CD8-positive, alpha-beta memory T cell (primary cell): ENCODE measurements around the gene ADAMTS20. TPM values are rescaled to one million over a fixed set of nuclear protein-coding genes. Genes with fewer than 3 reads are reported as not detected.
"Not testable (repeated sequence)": the region's sequence is repeated elsewhere in the genome, so short reads cannot be mapped to it uniquely, and the experiment has no call there.

Experiments used
- CTCF ChIA-PET: fragments of 350-600 bp; sonication (Branson Sonifier 250); formaldehyde crosslinking; loops from one replicate; lab custom pipeline; 2021; ENCODE audit warnings: antibody characterized with exemption; lab: Charles Lee
- POLR2A ChIA-PET: fragments of 350-600 bp; sonication (Branson Sonifier 250); formaldehyde crosslinking; loops from one replicate; lab custom pipeline; 2021; ENCODE audit warnings: antibody characterized with exemption; lab: Charles Lee
- DNase-seq, 5 donors: peaks; one replicate each; pipeline versions ENCODE4 v3.0.0 to v3.0.0-alpha.2; 2020 to 2022; ENCODE audit warnings: mixed read lengths in 1 of 5
- H3K27ac ChIP-seq: one replicate; pipeline ENCODE4 v1.7.0; 2013; ENCODE audit warnings: low read depth, mild to moderate bottlenecking, low read length, moderate library complexity
- H3K27me3 ChIP-seq: 2 replicates; pipeline ENCODE4 v1.7.0; 2013; ENCODE audit warnings: low read length, mild to moderate bottlenecking; ENCODE audit not compliant: insufficient read depth, poor library complexity, severe bottlenecking
- H3K36me3 ChIP-seq: 2 replicates; pipeline ENCODE4 v1.7.0; 2013; ENCODE audit warnings: mild to moderate bottlenecking, low read length, moderate library complexity; ENCODE audit not compliant: insufficient read depth
- H3K4me1 ChIP-seq: 2 replicates; pipeline ENCODE4 v1.7.0; 2013; ENCODE audit warnings: mild to moderate bottlenecking, low read length, moderate library complexity; ENCODE audit not compliant: insufficient read depth
- H3K4me3 ChIP-seq: 2 replicates; pipeline ENCODE4 v1.7.0; 2013; ENCODE audit warnings: mild to moderate bottlenecking, low read length
- H3K9me3 ChIP-seq: 2 replicates; pipeline ENCODE4 v1.7.0; 2013; ENCODE audit warnings: mild to moderate bottlenecking, low read length
- H3K27ac Mint-ChIP-seq, 8 donors: one replicate each; pipeline ENCODE4 v1.8.0; 2020 to 2021; ENCODE audit warnings: mixed read lengths in 8 of 8, mild to moderate bottlenecking in 6 of 8, inconsistent platforms in 3 of 8, moderate library complexity in 3 of 8
- H3K27me3 Mint-ChIP-seq, 2 donors: one replicate each; pipeline ENCODE4 v1.8.0; 2020 to 2021; ENCODE audit warnings: mixed read lengths in 2 of 2, mild to moderate bottlenecking in 1 of 2, moderate library complexity in 1 of 2
- H3K36me3 Mint-ChIP-seq, 3 donors: one replicate each; pipeline ENCODE4 v1.8.0; 2020 to 2021; ENCODE audit warnings: mixed read lengths in 3 of 3, inconsistent platforms in 1 of 3, mild to moderate bottlenecking in 1 of 3
- H3K4me1 Mint-ChIP-seq, 3 donors: one replicate each; pipeline ENCODE4 v1.8.0; 2020 to 2021; ENCODE audit warnings: mixed read lengths in 3 of 3, inconsistent platforms in 1 of 3, mild to moderate bottlenecking in 1 of 3
- H3K4me3 Mint-ChIP-seq, 7 donors: one replicate each; pipeline ENCODE4 v1.8.0; 2020 to 2021; ENCODE audit warnings: mixed read lengths in 7 of 7, mild to moderate bottlenecking in 6 of 7, moderate library complexity in 4 of 7, inconsistent platforms in 2 of 7
- H3K9me3 Mint-ChIP-seq, 5 donors: one replicate each; pipeline ENCODE4 v1.8.0; 2020 to 2022; ENCODE audit warnings: mixed read lengths in 5 of 5, mild to moderate bottlenecking in 3 of 5, moderate library complexity in 2 of 5, inconsistent platforms in 1 of 5
- polyA plus RNA-seq: library from polyadenylated mRNA; unstranded; fragments of 300-500 nt; fragmentation: Illumina TruSeq; gene quantifications from one replicate; pipeline ENCODE4 v1.2.3, GENCODE V29; 2021
- total RNA-seq, 2 experiments: library from RNA; stranded (reverse); gene quantifications; one replicate each; pipeline ENCODE4 v1.2.3, GENCODE V29; 2021

The ADAMTS20 gene
- total and polyA plus RNA-seq, 3 experiments from 2014 or later, result not detected

- H3K9me3 ChIP-seq, result peaks cover 4% of the 10 kb centered on the region
- no peak for DNase-seq
- Mint-ChIP-seq H3K36me3 (no peaks in the 10 kb centered on the region), H3K27ac (no peak overlapping the region), H3K9me3 (peaks cover 4 to 23% (median 14%) of the 10 kb centered on the region in 5 donors), H3K4me3 (no peak overlapping the region), H3K4me1 (no peaks in the 10 kb centered on the region), H3K27me3 (no peaks in the 10 kb centered on the region)
- no peaks in the 10 kb centered on the region for H3K4me1 ChIP-seq
- H3K36me3 ChIP-seq, result no peaks in the 10 kb centered on the region
- H3K27me3 ChIP-seq, result no peaks in the 10 kb centered on the region
- ChIA-PET CTCF (no interaction called here), POLR2A (no interaction called here)
- no peak overlapping the region for H3K27ac ChIP-seq
- no peak overlapping the region for H3K4me3 ChIP-seq
Observed at GRCh38 chr12:43381879-43382278, 170.1 kb downstream of the ADAMTS20 start.

GRCh38 chr12:43378448-43378847 is 173.6 kb downstream of the ADAMTS20 start:
- ChIA-PET POLR2A (no interaction called here), CTCF (no interaction called here)
- H3K36me3 Mint-ChIP-seq, result no peaks in the 10 kb centered on the region
- H3K9me3 Mint-ChIP-seq, result peaks cover 2 to 18% (median 10%) of the 10 kb centered on the region in 5 donors
- H3K27me3 Mint-ChIP-seq, result no peaks in the 10 kb centered on the region
- H3K4me1 Mint-ChIP-seq, result no peaks in the 10 kb centered on the region
- no peak overlapping the region for H3K27ac Mint-ChIP-seq
- no peaks in the 10 kb centered on the region for H3K27me3 ChIP-seq
- H3K4me3 ChIP-seq, result no peak overlapping the region
- DNase-seq, result no peak
- H3K4me1 ChIP-seq, result no peaks in the 10 kb centered on the region
- no peak overlapping the region for H3K27ac ChIP-seq
- H3K4me3 Mint-ChIP-seq, result no peak overlapping the region
- peaks cover 4% of the 10 kb centered on the region for H3K9me3 ChIP-seq
- H3K36me3 ChIP-seq, result no peaks in the 10 kb centered on the region

GRCh38 chr12:43370263-43370662 is 181.7 kb downstream of the ADAMTS20 start:
- no peaks in the 10 kb centered on the region for H3K4me1 Mint-ChIP-seq
- H3K4me3 Mint-ChIP-seq, result no peak overlapping the region

GRCh38 chr12:43362910-43363694 is 188.9 kb downstream of the ADAMTS20 start:
- no peak overlapping the region for H3K27ac ChIP-seq
- POLR2A ChIA-PET, result no interaction called here
- H3K9me3 Mint-ChIP-seq, result peaks cover 0 to 6% (median 0%) of the 10 kb centered on the region in 5 donors
- no peaks in the 10 kb centered on the region for H3K9me3 ChIP-seq
- no peaks in the 10 kb centered on the region for H3K4me1 ChIP-seq
- CTCF ChIA-PET, result no interaction called here
- H3K36me3 Mint-ChIP-seq, result no peaks in the 10 kb centered on the region
- H3K4me3 Mint-ChIP-seq, result no peak overlapping the region
- no peak overlapping the region for H3K27ac Mint-ChIP-seq
- no peaks in the 10 kb centered on the region for H3K4me1 Mint-ChIP-seq
- H3K36me3 ChIP-seq, result no peaks in the 10 kb centered on the region
- H3K27me3 ChIP-seq, result no peaks in the 10 kb centered on the region
- peaks cover 0 to 2% of the 10 kb centered on the region in 2 donors for H3K27me3 Mint-ChIP-seq
- no peak overlapping the region for H3K4me3 ChIP-seq
- DNase-seq, result no peak

More at GRCh38 chr12:43370263-43370662, 181.7 kb downstream of the ADAMTS20 start:
- Histone ChIP-seq H3K27me3 (no peaks in the 10 kb centered on the region), H3K36me3 (no peaks in the 10 kb centered on the region), H3K27ac (no peak overlapping the region), H3K4me3 (no peak overlapping the region), H3K4me1 (no peaks in the 10 kb centered on the region), H3K9me3 (no peaks in the 10 kb centered on the region)
- ChIA-PET CTCF (no interaction called here), POLR2A (no interaction called here)
- H3K27me3 Mint-ChIP-seq, result no peaks in the 10 kb centered on the region
- no peaks in the 10 kb centered on the region for H3K36me3 Mint-ChIP-seq
- no peak for DNase-seq
- H3K9me3 Mint-ChIP-seq, result peaks cover 0 to 1% (median 0%) of the 10 kb centered on the region in 5 donors
- H3K27ac Mint-ChIP-seq, result no peak overlapping the region

GRCh38 chr12:43361031-43361710 is 190.8 kb downstream of the ADAMTS20 start:
- H3K4me1 ChIP-seq, result no peaks in the 10 kb centered on the region
- no peaks in the 10 kb centered on the region for H3K27me3 ChIP-seq
- Mint-ChIP-seq H3K4me1 (no peaks in the 10 kb centered on the region), H3K4me3 (no peak overlapping the region), H3K9me3 (peaks cover 0 to 6% (median 0%) of the 10 kb centered on the region in 5 donors), H3K36me3 (no peaks in the 10 kb centered on the region), H3K27ac (no peak overlapping the region), H3K27me3 (peaks cover 0 to 2% of the 10 kb centered on the region in 2 donors)
- no peaks in the 10 kb centered on the region for H3K9me3 ChIP-seq
- POLR2A ChIA-PET, result no interaction called here
- H3K4me3 ChIP-seq, result no peak overlapping the region
- no peaks in the 10 kb centered on the region for H3K36me3 ChIP-seq
- H3K27ac ChIP-seq, result no peak overlapping the region
- CTCF ChIA-PET, result no interaction called here
- DNase-seq, result no peak

GRCh38 chr12:43360001-43360400 is 192.0 kb downstream of the ADAMTS20 start:
- H3K27ac Mint-ChIP-seq, H3K4me1 Mint-ChIP-seq, CTCF ChIA-PET, H3K4me3 ChIP-seq, H3K9me3 Mint-ChIP-seq, H3K36me3 Mint-ChIP-seq, H3K4me1 ChIP-seq, POLR2A ChIA-PET, H3K9me3 ChIP-seq, H3K27ac ChIP-seq, DNase-seq, H3K36me3 ChIP-seq, H3K27me3 ChIP-seq, H3K4me3 Mint-ChIP-seq, H3K27me3 Mint-ChIP-seq: not testable (repeated sequence)

GRCh38 chr12:43357141-43357540 is 194.9 kb downstream of the ADAMTS20 start:
- Histone ChIP-seq H3K9me3 (no peaks in the 10 kb centered on the region), H3K27me3 (no peaks in the 10 kb centered on the region), H3K4me1 (no peaks in the 10 kb centered on the region), H3K27ac (no peak overlapping the region), H3K36me3 (no peaks in the 10 kb centered on the region), H3K4me3 (no peak overlapping the region)
- ChIA-PET POLR2A (no interaction called here), CTCF (no interaction called here)
- H3K4me1 Mint-ChIP-seq, result no peaks in the 10 kb centered on the region
- peaks cover 0 to 2% (median 0%) of the 10 kb centered on the region in 5 donors for H3K9me3 Mint-ChIP-seq
- H3K4me3 Mint-ChIP-seq, result no peak overlapping the region
- H3K27me3 Mint-ChIP-seq, result peaks cover 0 to 2% of the 10 kb centered on the region in 2 donors
- H3K27ac Mint-ChIP-seq, result no peak overlapping the region
- H3K36me3 Mint-ChIP-seq, result no peaks in the 10 kb centered on the region
- no peak for DNase-seq

GRCh38 chr12:43352001-43352400 is 200.0 kb downstream of the ADAMTS20 start:
- Mint-ChIP-seq H3K4me1 (no peaks in the 10 kb centered on the region), H3K27me3 (no peaks in the 10 kb centered on the region), H3K36me3 (no peaks in the 10 kb centered on the region), H3K9me3 (no peaks in the 10 kb centered on the region), H3K27ac (no peak overlapping the region), H3K4me3 (no peak overlapping the region)
- H3K9me3 ChIP-seq, result no peaks in the 10 kb centered on the region
- no peaks in the 10 kb centered on the region for H3K36me3 ChIP-seq
- no peak overlapping the region for H3K4me3 ChIP-seq
- H3K27ac ChIP-seq, result no peak overlapping the region
- H3K27me3 ChIP-seq, result no peaks in the 10 kb centered on the region
- DNase-seq, result no peak
- ChIA-PET POLR2A (no interaction called here), CTCF (no interaction called here)
- no peaks in the 10 kb centered on the region for H3K4me1 ChIP-seq
